Lung (tissue), 12 donors: ENCODE results near the gene ZFP1. TPM values are rescaled to one million over a fixed set of nuclear protein-coding genes. Genes with fewer than 3 reads are reported as not detected.
"Not testable (repeated sequence)": the region's sequence is repeated elsewhere in the genome, so short reads cannot be mapped to it uniquely, and the experiment has no call there.

Experiments used
- ATAC-seq: fragments of 200-7000 bp; cut with Tn5 transposase; one replicate; pipeline ENCODE4 v1.9.1; 2020; ENCODE audit warnings: moderate number of reproducible peaks; ENCODE audit not compliant: insufficient read depth, low FRiP score
- DNase-seq, 3 donors: peaks; one replicate each; pipeline ENCODE4 v3.0.0-alpha.2; 2013 to 2017
- H3K27ac ChIP-seq, 2 donors: one replicate each; pipeline ENCODE4 v1.5.1; 2013; ENCODE audit warnings: mild to moderate bottlenecking in 2 of 2, moderate library complexity in 2 of 2, control low read depth in 1 of 2, inconsistent platforms in 1 of 2, low read depth in 1 of 2, low read length in 1 of 2
- H3K27me3 ChIP-seq, 3 donors: one replicate each; pipeline ENCODE4 v1.5.1; 2013; ENCODE audit warnings: low read length in 2 of 3; ENCODE audit not compliant: control insufficient read depth in 3 of 3, insufficient read depth in 3 of 3
- H3K36me3 ChIP-seq, 4 donors: one replicate each; pipeline ENCODE4 v1.5.1; 2013; ENCODE audit warnings: low read length in 4 of 4, mild to moderate bottlenecking in 1 of 4, moderate library complexity in 1 of 4; ENCODE audit not compliant: control insufficient read depth in 4 of 4, insufficient read depth in 4 of 4
- H3K4me1 ChIP-seq, 5 donors: one replicate each; pipeline ENCODE4 v1.5.1; 2013; ENCODE audit warnings: low read length in 5 of 5, mild to moderate bottlenecking in 2 of 5, moderate library complexity in 1 of 5; ENCODE audit not compliant: control insufficient read depth in 5 of 5, insufficient read depth in 5 of 5
- H3K4me3 ChIP-seq: one replicate; pipeline ENCODE4 v1.5.1; 2013; ENCODE audit warnings: mild to moderate bottlenecking, control low read depth, moderate library complexity
- H3K9ac ChIP-seq, 2 donors: one replicate each; pipeline ENCODE4 v1.5.1; 2013; ENCODE audit warnings: low read length in 2 of 2, control low read depth in 1 of 2; ENCODE audit not compliant: insufficient read depth in 1 of 2
- H3K9me3 ChIP-seq, 4 donors: one replicate each; pipeline ENCODE4 v1.5.1; 2013; ENCODE audit warnings: low read length in 3 of 4, mild to moderate bottlenecking in 1 of 4, moderate library complexity in 1 of 4; ENCODE audit not compliant: control insufficient read depth in 4 of 4, insufficient read depth in 3 of 4
- CTCF ChIP-seq: IDR thresholded peaks from 2 replicates; pipeline ENCODE4 v1.5.1; 2012; ENCODE audit warnings: mild to moderate bottlenecking; ENCODE audit errors: control extremely low read depth, extremely low read depth
- WGBS, 2 donors: extraction: QIAGEN DNeasy Blood & Tissue Kit; methylation state at CpG; one replicate each; pipeline ENCODE4 v1.1.7; 2013; 5-methylcytosine and 5-hydroxymethylcytosine counted together
- polyA plus RNA-seq, 2 donors: library from polyadenylated mRNA; stranded (reverse); fragments of 200-250 nt; gene quantifications; one replicate each; pipeline ENCODE4 v1.2.1, GENCODE V29; 2013
- total RNA-seq, 2 donors: library from RNA; depleted of rRNA in 1 of 2; stranded (reverse); fragments of >200 nt in 1 of 2; gene quantifications; one replicate each; pipeline ENCODE4 v1.2.1, GENCODE V29; 2014 to 2021
- donor health status: control.
- donor health status: control.
- donor health status: Bipolar disorder and iron deficiency.
- donor health status: healthy.
- donor health status: DM: yes; HTN: yes; CAD: no.

ZFP1 gene
- total and polyA plus RNA-seq, 4 donors, result 3.3 to 18.4 (median 6.1) TPM

DNA sequence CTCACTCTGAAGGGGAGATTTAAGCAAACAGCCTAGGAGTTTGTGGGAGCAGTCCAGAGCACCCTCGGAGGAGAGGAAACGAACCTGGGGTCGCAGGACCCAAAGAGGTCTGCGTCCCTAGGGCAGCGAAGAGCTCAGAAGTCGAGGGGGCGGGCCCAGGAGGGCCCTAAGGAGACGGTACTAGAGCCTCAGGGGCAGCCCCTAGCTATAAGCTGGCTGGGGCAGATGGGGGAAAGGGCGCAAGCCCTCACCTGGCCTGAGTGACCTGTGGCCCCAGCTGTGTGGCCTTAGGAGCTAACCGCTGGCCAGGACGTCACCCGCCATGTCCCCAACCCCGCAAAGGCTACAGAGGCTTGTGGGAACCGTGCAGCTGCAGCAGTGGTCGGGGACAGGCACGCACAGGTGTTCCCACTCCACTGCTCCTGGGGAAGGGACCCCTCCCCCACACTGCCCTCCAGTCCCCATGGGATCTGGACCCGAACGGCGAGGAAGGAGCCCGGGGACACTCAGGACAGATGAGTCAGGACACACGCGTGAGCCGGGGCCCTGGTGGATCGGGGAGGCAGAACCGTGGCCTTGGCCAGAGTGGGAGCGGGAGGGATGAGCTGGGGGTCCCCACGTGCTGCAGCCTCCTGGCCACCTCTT lies 60.7 kb downstream of the ZFP1 start:
- Histone ChIP-seq H3K4me3 (no peak overlapping the region), H3K9ac (no peak overlapping the region), H3K9me3 (no peaks in the 10 kb centered on the region), H3K36me3 (no peaks in the 10 kb centered on the region), H3K27ac (no peak overlapping the region), H3K27me3 (no peaks in the 10 kb centered on the region), H3K4me1 (no peaks in the 10 kb centered on the region)
- TF ChIP-seq CTCF, result no peak
- DNase-seq, result no peak
- ATAC-seq, result no peak
- WGBS, 2 donors, result 89% methylated on average over 27 of the region's 27 CpGs

DNA sequence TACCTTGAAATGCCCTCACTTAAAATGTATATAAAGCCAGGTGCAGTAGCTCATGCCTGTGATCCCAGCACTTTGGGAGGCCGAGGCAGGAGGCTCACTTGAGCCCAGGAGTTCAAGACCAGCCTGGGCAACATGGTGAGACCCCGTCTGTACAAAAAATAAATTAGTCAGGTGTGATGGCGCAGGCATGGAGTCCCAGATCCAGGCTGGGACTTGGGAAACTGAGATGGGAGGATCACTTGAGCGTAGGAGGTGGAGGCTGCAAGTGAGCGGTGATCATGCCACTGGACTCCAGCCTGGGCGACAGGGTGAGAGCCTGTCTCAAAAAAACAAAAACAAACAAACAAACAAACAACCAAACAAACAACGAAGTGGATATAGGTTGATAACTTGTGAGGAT lies 61.2 kb downstream of the ZFP1 start:
- H3K9me3 ChIP-seq, H3K27ac ChIP-seq, H3K27me3 ChIP-seq, H3K9ac ChIP-seq, H3K4me3 ChIP-seq, ATAC-seq, H3K4me1 ChIP-seq, H3K36me3 ChIP-seq, DNase-seq: not testable (repeated sequence)
- WGBS, 2 donors, result 82 to 84% methylated on average over 7 of the region's 7 CpGs

DNA sequence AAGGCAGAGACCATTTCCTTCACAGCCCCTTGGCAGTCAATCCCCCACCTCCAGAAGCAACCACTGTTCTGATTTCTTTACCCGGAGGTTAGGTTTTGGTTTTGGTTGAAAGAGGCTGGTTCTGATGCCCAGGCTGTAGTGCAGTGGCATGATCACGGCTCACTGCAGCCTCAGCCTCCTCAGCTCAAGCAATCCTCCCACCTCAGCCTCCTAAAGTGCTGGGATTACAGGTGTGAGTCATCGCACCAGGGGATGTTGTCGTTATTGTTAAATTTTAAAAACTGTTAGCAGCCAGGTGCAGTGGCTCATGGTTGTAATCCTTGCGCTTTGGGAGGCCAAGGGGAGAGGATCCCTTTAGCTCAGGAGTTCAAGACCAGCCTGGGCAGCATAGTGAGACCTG lies 61.6 kb downstream of the ZFP1 start:
- Histone ChIP-seq H3K27ac (no peak overlapping the region), H3K4me1 (no peaks in the 10 kb centered on the region), H3K9ac (no peak overlapping the region), H3K36me3 (no peaks in the 10 kb centered on the region), H3K27me3 (no peaks in the 10 kb centered on the region), H3K4me3 (no peak overlapping the region), H3K9me3 (no peaks in the 10 kb centered on the region)
- TF ChIP-seq CTCF, result no peak
- no peak for DNase-seq
- no peak for ATAC-seq
- 86 to 91% methylated on average over 5 of the region's 5 CpGs for WGBS, 2 donors

- not testable (repeated sequence) for H3K9me3 ChIP-seq, H3K27ac ChIP-seq, H3K4me3 ChIP-seq, DNase-seq, ATAC-seq, H3K27me3 ChIP-seq, H3K36me3 ChIP-seq, H3K4me1 ChIP-seq, H3K9ac ChIP-seq
- 85 to 90% methylated on average over 10 of the region's 10 CpGs for WGBS, 2 donors
Measured at GRCh38 chr16:75211286-75211685, 63.0 kb downstream of the ZFP1 start.

DNA sequence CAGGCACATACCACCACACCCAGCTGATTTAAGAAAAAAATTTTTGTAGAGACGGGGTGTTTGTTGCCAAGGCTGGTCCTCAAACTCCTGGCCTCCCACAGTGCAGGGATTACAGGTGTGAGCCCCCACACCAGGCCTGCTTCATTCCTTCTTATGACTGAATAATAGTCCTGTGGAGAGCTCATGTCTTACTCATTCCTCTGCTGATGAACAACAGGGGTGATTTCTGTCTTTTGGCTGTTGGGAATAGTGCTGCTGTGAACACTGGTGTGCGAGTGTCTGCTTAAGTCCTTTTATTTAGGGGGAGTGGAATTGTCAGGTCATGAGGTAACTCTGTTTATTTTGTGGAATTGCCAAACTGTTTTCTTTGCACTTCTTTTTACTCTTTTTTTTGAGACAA lies 67.8 kb downstream of the ZFP1 start:
- H3K27me3 ChIP-seq, result no peaks in the 10 kb centered on the region
- no peaks in the 10 kb centered on the region for H3K36me3 ChIP-seq
- no peak overlapping the region for H3K4me3 ChIP-seq
- no peaks in the 10 kb centered on the region for H3K4me1 ChIP-seq
- 73 to 81% methylated on average over 2 of the region's 2 CpGs for WGBS, 2 donors
- no peak for ATAC-seq
- no peak for DNase-seq
- no peak overlapping the region for H3K9ac ChIP-seq
- TF ChIP-seq CTCF, result no peak
- H3K27ac ChIP-seq, result no peak overlapping the region
- H3K9me3 ChIP-seq, result no peaks in the 10 kb centered on the region
